HG03378 (cell line): Measurements from ENCODE around the gene CFAP299.
A peak's percentile ranks its signal among the peaks of the same experiment; 100 is the strongest.

Source experiments
- ATAC-seq: cut with Tn5 transposase; IDR thresholded peaks from one replicate; pipeline ENCODE4 v1.9.1; 2021; ENCODE audit warnings: mild to moderate bottlenecking, moderate library complexity; ENCODE audit not compliant: unreplicated experiment

The CFAP299 gene

GRCh38 chr4:80999943-81000342, 664.4 kb downstream of the CFAP299 start:
- ATAC-seq = no peak

- peak; percentile 100 for ATAC-seq
These were observed 668.1 kb downstream of the CFAP299 start for GRCh38 chr4:81003597-81004111.

GRCh38 chr4:81007417-81007816, 671.9 kb downstream of the CFAP299 start:
- ATAC-seq = no peak
